Measurements from ENCODE around the gene RTN4R. TPM values are rescaled to one million over a fixed set of nuclear protein-coding genes. Genes with fewer than 3 reads are reported as not detected.

Gene RTN4R
- total RNA-seq, 4 donors from 2014 or later: 2.5 to 6.9 (median 3.6) TPM

- WGBS, 2 donors: 75 to 82% methylated on average over 10 to 11 of the region's 12 CpGs
- Histone ChIP-seq H3K27ac (no peak overlapping the region), H3K4me1 (peaks cover 0 to 10% (median 1%) of the 10 kb centered on the region in 4 donors), H3K36me3 (no peaks in the 10 kb centered on the region), H3K27me3 (peaks cover 0 to 7% of the 10 kb centered on the region in 2 donors), H3K9me3 (peaks cover 0 to 5% (median 0%) of the 10 kb centered on the region in 4 donors), H3K4me3 (no peak overlapping the region)
- TF ChIP-seq CTCF (IDR thresholded peaks at IDR 0.05) (no peak), POLR2A (IDR thresholded peaks at IDR 0.05) (no peak), EP300 (IDR thresholded peaks at IDR 0.05) (no peak)
- no peak for DNase-seq (ENCODE audit: low spot score in 2 of 2)
Measured at GRCh38 chr22:20216863-20217499, 51.1 kb downstream of the RTN4R start.

- H3K27ac ChIP-seq: no peak overlapping the region
- no peak for DNase-seq (ENCODE audit: low spot score in 2 of 2)
- 73 to 82% methylated on average over 4 of the region's 4 CpGs for WGBS, 2 donors
- peaks cover 0 to 5% (median 0%) of the 10 kb centered on the region in 4 donors for H3K9me3 ChIP-seq
- TF ChIP-seq CTCF (IDR thresholded peaks at IDR 0.05) (no peak), EP300 (IDR thresholded peaks at IDR 0.05) (no peak)
- peaks cover 0 to 6% of the 10 kb centered on the region in 2 donors for H3K27me3 ChIP-seq
- no peak overlapping the region for H3K4me3 ChIP-seq
- no peaks in the 10 kb centered on the region for H3K36me3 ChIP-seq
- peaks cover 0 to 22% (median 9%) of the 10 kb centered on the region in 4 donors for H3K4me1 ChIP-seq
Measured at GRCh38 chr22:20215742-20216141, 52.4 kb downstream of the RTN4R start.

DNA sequence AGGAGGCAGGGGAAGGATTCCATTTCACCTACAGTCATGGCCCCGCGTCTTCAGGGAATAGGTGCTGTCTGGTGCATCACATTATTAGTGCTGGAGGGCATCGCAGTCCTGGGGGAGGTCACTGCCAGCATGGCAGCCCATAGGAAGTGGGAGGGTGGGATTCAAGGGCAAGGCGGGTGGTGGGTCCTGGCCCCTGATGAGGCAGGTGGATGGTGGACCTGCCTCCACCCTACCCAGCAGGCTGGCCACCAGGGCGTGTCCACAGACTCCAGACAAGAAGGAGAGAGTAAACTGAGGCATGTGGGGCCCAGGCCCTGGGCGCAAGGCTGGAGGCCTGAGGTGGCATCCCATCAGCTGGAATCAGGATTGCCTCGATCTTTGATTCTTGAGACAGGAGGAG is 53.3 kb downstream of the RTN4R start:
- H3K9me3 ChIP-seq: peaks cover 0 to 5% (median 0%) of the 10 kb centered on the region in 4 donors
- H3K4me1 ChIP-seq: peaks cover 0 to 26% (median 10%) of the 10 kb centered on the region in 4 donors
- TF ChIP-seq POLR2A (IDR thresholded peaks at IDR 0.05): no peak
- no peak for TF ChIP-seq CTCF (IDR thresholded peaks at IDR 0.05)
- TF ChIP-seq EP300 (IDR thresholded peaks at IDR 0.05): no peak
- 96% methylated on average over 7 of the region's 7 CpGs for WGBS, 2 donors
- no peaks in the 10 kb centered on the region for H3K36me3 ChIP-seq
- H3K4me3 ChIP-seq: no peak overlapping the region
- no peak for DNase-seq (ENCODE audit: low spot score in 2 of 2)
- H3K27me3 ChIP-seq: peaks cover 0 to 4% of the 10 kb centered on the region in 2 donors
- no peak overlapping the region for H3K27ac ChIP-seq

- no peak for DNase-seq (ENCODE audit: low spot score in 2 of 2)
- H3K9me3 ChIP-seq: no peaks in the 10 kb centered on the region
- H3K27ac ChIP-seq: no peak overlapping the region
- no peaks in the 10 kb centered on the region for H3K36me3 ChIP-seq
- peaks cover 0 to 4% of the 10 kb centered on the region in 2 donors for H3K27me3 ChIP-seq
- WGBS, 2 donors: 74 to 83% methylated on average over 30 to 32 of the region's 33 CpGs
- peaks cover 0 to 26% (median 10%) of the 10 kb centered on the region in 4 donors for H3K4me1 ChIP-seq
- H3K4me3 ChIP-seq: no peak overlapping the region
- TF ChIP-seq POLR2A (IDR thresholded peaks at IDR 0.05): no peak
- TF ChIP-seq CTCF (IDR thresholded peaks at IDR 0.05): no peak
- TF ChIP-seq EP300 (IDR thresholded peaks at IDR 0.05): no peak
Measured at GRCh38 chr22:20213833-20214708, 54.0 kb downstream of the RTN4R start.

All from tibial nerve (tissue), 4 donors.